AG04450 (cell line): ENCODE results near the gene CPNE1. TPM values are rescaled to one million over a fixed set of nuclear protein-coding genes. Genes with fewer than 3 reads are reported as not detected.
"Not testable (repeated sequence)": the region's sequence is repeated elsewhere in the genome, so short reads cannot be mapped to it uniquely, and the experiment has no call there.

Source experiments
- CTCF ChIA-PET: fragments of 300-600, 350-600 bp; formaldehyde crosslinking; extraction: SDS; loops from one replicate; lab custom pipeline; 2022; ENCODE audit warnings: antibody characterized with exemption, inconsistent platforms; lab: Charles Lee
- POLR2A ChIA-PET: fragments of 350-600 bp; formaldehyde crosslinking; extraction: SDS; loops from one replicate; lab custom pipeline; 2021; ENCODE audit warnings: antibody characterized with exemption, inconsistent platforms; lab: Yijun Ruan, JAX
- DNase-seq: peaks from one replicate; pipeline ENCODE4 v3.0.0-alpha.2; 2011; ENCODE audit warnings: low read depth, low spot score
- H3K27ac ChIP-seq: one replicate; pipeline ENCODE4 v1.5.1; 2012; ENCODE audit warnings: low read depth, low read length, control low read depth
- H3K27me3 ChIP-seq: one replicate; pipeline ENCODE4 v1.6.0; 2012; ENCODE audit warnings: low read length; ENCODE audit not compliant: control insufficient read depth, insufficient read depth
- H3K4me3 ChIP-seq: 2 replicates; pipeline ENCODE4 v1.5.1; 2011; ENCODE audit warnings: mild to moderate bottlenecking, low read depth, low read length, control low read depth
- H3K9me3 ChIP-seq: 2 replicates; pipeline ENCODE4 v1.5.1; 2012; ENCODE audit warnings: low read length; ENCODE audit not compliant: control insufficient read depth, insufficient read depth
- CTCF ChIP-seq: IDR thresholded peaks from 2 replicates; pipeline ENCODE4 v1.5.1; 2011; ENCODE audit warnings: low read depth, low read length, control low read depth, inconsistent platforms
- polyA plus RNA-seq: library from polyadenylated mRNA; depleted of rRNA; stranded (reverse); fragments of >200 nt; gene quantifications from 2 replicates; pipeline ENCODE4 v1.2.3, GENCODE V29; 2011

Gene CPNE1
- polyA plus RNA-seq, 1 experiment: 95.1 TPM

GRCh38 chr20:35710039-35710438 lies 45.3 kb upstream of the CPNE1 start:
- POLR2A ChIA-PET: interaction anchor here (0.9 to 1.0 kb wide), 2 partner anchors 7 to 9 kb away, joined by 3 to 4 read pairs; no protein-coding TSS in a partner anchor
- no peak overlapping the region for H3K27ac ChIP-seq
- no peak overlapping the region for H3K4me3 ChIP-seq
- no peaks in the 10 kb centered on the region for H3K9me3 ChIP-seq
- CTCF ChIA-PET: interaction anchor here (1.7 kb wide), 1 partner anchor 244 kb away, joined by 4 read pairs; the partner anchor contains the start of gene SCAND1
- DNase-seq: no peak
- no peaks in the 10 kb centered on the region for H3K27me3 ChIP-seq
- TF ChIP-seq CTCF: no peak

- Histone ChIP-seq H3K9me3 (no peaks in the 10 kb centered on the region), H3K27me3 (no peaks in the 10 kb centered on the region), H3K4me3 (no peak overlapping the region), H3K27ac (no peak overlapping the region)
- TF ChIP-seq CTCF: no peak
- POLR2A ChIA-PET: interaction anchor here (0.7 kb wide), 1 partner anchor 33 kb away, joined by 3 read pairs; the partner anchor contains the start of gene RBM39
- CTCF ChIA-PET: interaction anchor here (1.7 kb wide), 1 partner anchor 245 kb away, joined by 4 read pairs; the partner anchor contains the start of gene SCAND1
- DNase-seq: no peak
These were observed 44.6 kb upstream of the CPNE1 start for GRCh38 chr20:35709259-35709658.

DNA sequence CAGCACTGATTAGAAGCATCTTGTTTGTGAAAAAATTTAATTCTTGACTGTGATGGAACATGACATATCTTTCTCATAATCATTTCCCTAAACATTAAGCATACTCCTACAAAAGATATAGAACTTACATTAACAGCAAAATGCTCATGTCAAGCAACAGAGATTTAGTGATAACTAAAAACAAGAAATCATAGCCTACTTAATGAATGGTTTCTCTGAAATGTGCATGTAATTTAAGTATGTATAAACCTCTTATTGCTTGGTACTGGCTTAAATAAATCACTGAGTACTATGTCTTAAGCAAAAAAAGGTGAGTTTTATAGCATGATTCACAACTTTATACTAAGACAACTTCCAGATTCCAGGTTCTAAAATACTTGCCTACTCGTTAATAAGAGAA lies 43.8 kb upstream of the CPNE1 start:
- H3K27me3 ChIP-seq: no peaks in the 10 kb centered on the region
- ChIA-PET POLR2A (no interaction called here), CTCF (interaction anchor here (0.5 kb wide), 1 partner anchor 9 kb away, joined by 3 read pairs; the partner anchor contains the start of genes NFS1 and ROMO1)
- DNase-seq: no peak
- TF ChIP-seq CTCF: no peak
- no peak overlapping the region for H3K4me3 ChIP-seq
- H3K27ac ChIP-seq: no peak overlapping the region
- H3K9me3 ChIP-seq: no peaks in the 10 kb centered on the region

GRCh38 chr20:35706591-35707529 lies 42.2 kb upstream of the CPNE1 start:
- H3K9me3 ChIP-seq, H3K27ac ChIP-seq, H3K4me3 ChIP-seq, DNase-seq, H3K27me3 ChIP-seq, CTCF ChIA-PET: not testable (repeated sequence)
- POLR2A ChIA-PET: interaction anchor here (0.6 to 0.9 kb wide), 4 partner anchors 9 to 177 kb away, joined by 3 to 8 read pairs (median 4); no protein-coding TSS in a partner anchor

- POLR2A ChIA-PET: interaction anchor here (0.6 to 0.9 kb wide), 4 partner anchors 10 to 1508 kb away, joined by 3 to 4 read pairs (median 4); no protein-coding TSS in a partner anchor
These were observed 41.2 kb upstream of the CPNE1 start for GRCh38 chr20:35705894-35706293.

More at GRCh38 chr20:35705894-35706293, 41.2 kb upstream of the CPNE1 start:
- H3K27ac ChIP-seq, CTCF ChIA-PET, DNase-seq, H3K27me3 ChIP-seq, H3K9me3 ChIP-seq, H3K4me3 ChIP-seq: not testable (repeated sequence)
